Measurements from ENCODE around the gene PTPRN2. TPM values are rescaled to one million over a fixed set of nuclear protein-coding genes. Genes with fewer than 3 reads are reported as not detected.
A peak's percentile ranks its signal among the peaks of the same experiment; 100 is the strongest.

Gene PTPRN2
- total and polyA plus RNA-seq, 5 experiments from 2014 or later, result 0.69 to 1.5 (median 0.99) TPM

DNA sequence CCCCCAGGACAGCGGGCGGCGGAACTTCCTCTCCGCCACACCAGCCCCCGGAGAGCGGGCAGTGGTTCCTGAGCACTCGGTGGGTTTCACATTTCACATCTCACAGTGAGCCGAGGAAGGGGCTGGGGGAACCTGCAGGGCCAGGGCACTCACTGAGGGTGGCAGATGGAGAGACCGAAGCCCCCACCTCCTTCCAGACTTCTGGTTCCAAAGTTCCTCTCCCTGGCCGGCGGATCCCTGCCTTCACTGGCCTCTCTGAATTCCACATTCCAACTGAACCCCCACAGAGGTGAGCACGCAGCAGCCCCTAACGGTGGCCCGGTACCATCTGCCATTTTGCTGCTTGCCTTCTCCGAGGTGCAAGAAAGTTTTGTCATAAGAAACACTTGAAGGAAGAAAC is 461.0 kb downstream of the PTPRN2 start:
- POLR2A ChIA-PET, result no interaction called here
- peaks cover 0 to 3% (median 0%) of the 10 kb centered on the region in 9 donors for H3K9me3 Mint-ChIP-seq
- no peak for DNase-seq
- no peak for ATAC-seq
- H3K4me1 Mint-ChIP-seq, result no peaks in the 10 kb centered on the region
- peaks cover 0 to 2% (median 0%) of the 10 kb centered on the region in 5 donors for H3K27me3 Mint-ChIP-seq
- H3K4me3 Mint-ChIP-seq, result peak overlapping the region in 1 of 10 donors; percentile 77
- H3K27ac Mint-ChIP-seq, result peak overlapping the region in 1 of 10 donors; percentile 62
- no peaks in the 10 kb centered on the region for H3K36me3 Mint-ChIP-seq

DNA sequence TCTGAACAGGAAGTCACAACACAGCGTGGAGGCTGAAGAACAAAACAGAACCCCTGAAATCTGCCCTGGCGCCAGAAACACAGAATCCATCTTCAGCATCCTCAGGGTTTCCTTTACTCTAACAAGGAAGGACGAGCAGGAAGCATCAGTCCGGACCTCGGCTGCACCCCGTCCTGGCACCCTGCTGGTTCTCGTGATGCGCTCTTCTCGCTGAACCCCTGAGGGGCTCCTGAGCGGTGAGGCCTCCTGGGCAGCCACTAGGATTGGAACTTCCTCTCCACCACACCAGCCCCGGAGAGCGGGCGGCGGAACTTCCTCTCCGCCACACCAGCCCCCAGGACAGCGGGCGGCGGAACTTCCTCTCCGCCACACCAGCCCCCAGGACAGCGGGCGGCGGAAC is 461.9 kb downstream of the PTPRN2 start:
- peak overlapping the region in 1 of 10 donors; percentile 52 for H3K4me3 Mint-ChIP-seq
- H3K4me1 Mint-ChIP-seq, result no peaks in the 10 kb centered on the region
- H3K9me3 Mint-ChIP-seq, result peaks cover 0 to 9% (median 3%) of the 10 kb centered on the region in 9 donors
- peaks cover 2 to 10% (median 7%) of the 10 kb centered on the region in 5 donors for H3K27me3 Mint-ChIP-seq
- POLR2A ChIA-PET, result no interaction called here
- DNase-seq, result no peak
- ATAC-seq, result no peak
- peak overlapping the region in 1 of 10 donors; percentile 84 for H3K27ac Mint-ChIP-seq
- H3K36me3 Mint-ChIP-seq, result no peaks in the 10 kb centered on the region

DNA sequence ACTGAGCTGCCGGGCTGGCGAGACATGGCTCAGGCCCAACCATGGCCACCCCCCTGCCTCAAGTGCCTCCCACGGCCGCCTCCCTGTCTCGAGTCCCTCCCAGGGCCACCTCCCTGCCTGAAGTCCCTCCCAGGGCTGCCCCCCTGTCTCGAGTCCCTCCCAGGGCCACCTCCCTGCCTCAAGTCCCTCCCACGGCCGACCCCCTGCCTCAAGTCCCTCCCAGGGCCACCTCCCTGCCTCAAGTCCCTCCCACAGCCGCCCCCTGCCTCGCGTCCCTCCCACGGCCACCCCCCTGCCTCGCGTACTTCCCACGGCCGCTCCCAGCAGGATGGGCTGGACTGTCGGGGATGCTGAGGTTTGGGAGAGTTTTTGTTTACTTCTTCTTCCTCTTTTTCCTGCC is 462.5 kb downstream of the PTPRN2 start:
- Mint-ChIP-seq H3K4me1 (no peaks in the 10 kb centered on the region), H3K36me3 (no peaks in the 10 kb centered on the region), H3K4me3 (no peak overlapping the region), H3K9me3 (peaks cover 0 to 12% (median 4%) of the 10 kb centered on the region in 9 donors), H3K27me3 (peaks cover 2 to 10% (median 7%) of the 10 kb centered on the region in 5 donors), H3K27ac (no peak overlapping the region)
- DNase-seq (no peak), ATAC-seq (no peak)
- POLR2A ChIA-PET, result no interaction called here

DNA sequence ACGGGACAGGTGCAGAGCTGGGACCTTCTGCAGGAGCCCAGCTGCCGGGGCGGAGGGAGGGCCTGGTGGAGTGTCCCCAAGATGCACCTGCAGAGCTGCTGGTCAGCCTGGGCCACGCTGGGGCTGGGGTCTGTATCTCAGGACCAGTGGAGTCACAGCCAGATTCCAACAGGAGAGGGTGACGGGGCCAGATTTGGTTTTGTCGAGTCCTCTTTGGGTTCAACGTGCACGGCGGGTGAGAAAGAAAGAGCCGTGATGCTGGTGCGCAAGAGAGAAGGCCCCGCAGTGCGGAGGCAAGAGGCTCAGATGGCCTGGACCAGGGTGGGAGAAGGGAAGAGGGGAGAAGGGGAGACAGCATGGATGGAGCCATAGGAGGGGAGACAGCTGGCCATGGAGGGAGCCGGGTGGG is 462.9 kb downstream of the PTPRN2 start:
- H3K9me3 Mint-ChIP-seq, result peaks cover 0 to 16% (median 8%) of the 10 kb centered on the region in 9 donors
- H3K4me1 Mint-ChIP-seq, result no peaks in the 10 kb centered on the region
- POLR2A ChIA-PET, result no interaction called here
- H3K27me3 Mint-ChIP-seq, result peaks cover 2 to 10% (median 7%) of the 10 kb centered on the region in 5 donors
- DNase-seq (no peak), ATAC-seq (no peak)
- H3K27ac Mint-ChIP-seq, result peak overlapping the region in 1 of 10 donors; percentile 77
- no peaks in the 10 kb centered on the region for H3K36me3 Mint-ChIP-seq
- peak overlapping the region in 1 of 10 donors; percentile 38 for H3K4me3 Mint-ChIP-seq

DNA sequence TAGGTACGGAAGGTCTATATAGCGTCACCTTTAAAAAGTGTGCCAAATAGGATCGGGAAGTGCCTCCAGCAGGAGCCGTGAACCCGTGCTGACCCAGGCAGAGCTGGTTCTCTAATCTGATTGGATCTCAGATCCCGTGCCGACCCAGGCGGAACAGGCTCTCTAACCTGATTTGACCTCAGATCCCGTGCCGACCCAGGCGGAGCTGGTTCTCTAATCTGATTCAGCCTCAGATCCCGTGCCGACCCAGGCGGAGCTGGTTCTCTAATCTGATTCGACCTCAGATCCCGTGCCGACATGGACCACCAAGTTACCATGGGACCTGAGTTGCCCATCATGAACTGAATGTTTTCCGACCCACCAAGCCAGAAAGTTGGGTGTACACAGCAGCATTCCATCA is 463.9 kb downstream of the PTPRN2 start:
- no peaks in the 10 kb centered on the region for H3K4me1 Mint-ChIP-seq
- DNase-seq (no peak), ATAC-seq (no peak)
- POLR2A ChIA-PET, result no interaction called here
- H3K27ac Mint-ChIP-seq, result no peak overlapping the region
- peaks cover 0 to 25% (median 13%) of the 10 kb centered on the region in 9 donors for H3K9me3 Mint-ChIP-seq
- peaks cover 2 to 10% (median 7%) of the 10 kb centered on the region in 5 donors for H3K27me3 Mint-ChIP-seq
- no peak overlapping the region for H3K4me3 Mint-ChIP-seq
- peaks cover 0 to 5% (median 0%) of the 10 kb centered on the region in 3 donors for H3K36me3 Mint-ChIP-seq

DNA sequence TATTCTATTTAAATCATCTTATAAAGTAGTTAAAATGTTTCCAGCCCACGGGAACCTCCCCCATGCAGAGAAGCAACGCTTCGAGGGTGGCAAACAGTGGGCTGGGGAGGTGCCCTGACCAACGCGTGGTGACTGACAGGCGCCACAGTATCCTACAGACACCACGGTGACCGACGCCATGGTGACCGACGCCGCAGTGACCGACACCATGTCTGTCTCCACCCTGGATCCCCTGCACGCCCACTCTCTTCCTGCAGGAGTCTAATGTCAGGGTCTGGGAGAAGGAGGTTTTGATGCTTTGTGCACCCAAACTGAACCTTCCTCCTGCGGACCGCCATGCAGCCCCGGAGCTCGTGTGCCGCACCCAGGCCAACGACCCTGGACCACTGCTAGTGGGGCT is 464.4 kb downstream of the PTPRN2 start:
- peaks cover 2 to 10% (median 7%) of the 10 kb centered on the region in 5 donors for H3K27me3 Mint-ChIP-seq
- DNase-seq, result no peak
- H3K36me3 Mint-ChIP-seq, result peaks cover 0 to 5% (median 0%) of the 10 kb centered on the region in 3 donors
- ATAC-seq, result no peak
- peaks cover 0 to 26% (median 15%) of the 10 kb centered on the region in 9 donors for H3K9me3 Mint-ChIP-seq
- POLR2A ChIA-PET, result no interaction called here
- H3K4me3 Mint-ChIP-seq, result no peak overlapping the region
- no peak overlapping the region for H3K27ac Mint-ChIP-seq
- H3K4me1 Mint-ChIP-seq, result no peaks in the 10 kb centered on the region

DNA sequence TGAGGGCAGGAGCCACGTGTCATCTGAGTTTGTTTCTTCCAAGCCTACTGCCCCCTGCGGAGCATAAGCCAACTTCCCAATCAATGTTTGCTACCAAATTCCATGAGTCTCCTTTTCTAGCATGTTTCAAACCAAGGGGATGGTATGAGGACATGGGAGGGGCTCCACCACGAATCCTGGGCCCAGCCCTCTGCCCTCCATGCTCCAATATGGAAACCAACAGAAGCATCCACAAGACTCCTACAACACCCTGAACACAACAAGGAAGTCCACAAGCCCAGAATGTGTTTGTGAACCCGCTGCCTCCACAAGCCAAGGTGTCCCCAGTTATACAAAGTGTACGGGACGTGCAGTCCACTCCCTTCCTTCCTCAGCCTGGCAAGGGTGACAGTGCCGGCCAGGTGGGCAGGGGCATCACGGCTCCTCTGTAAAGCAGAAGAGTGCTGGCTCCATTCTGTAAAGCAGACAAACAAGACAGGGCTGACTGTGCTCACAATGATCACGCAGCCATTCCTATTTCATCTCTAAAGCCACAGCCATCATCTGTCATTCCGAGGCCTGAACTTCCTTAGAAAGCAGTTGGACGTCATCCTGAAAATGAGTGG is 466.1 kb downstream of the PTPRN2 start:
- Mint-ChIP-seq H3K36me3 (peaks cover 0 to 16% (median 0%) of the 10 kb centered on the region in 3 donors), H3K27me3 (peaks cover 2 to 10% (median 7%) of the 10 kb centered on the region in 5 donors), H3K9me3 (peaks cover 0 to 41% (median 29%) of the 10 kb centered on the region in 9 donors), H3K4me3 (no peak overlapping the region), H3K4me1 (no peaks in the 10 kb centered on the region), H3K27ac (peak overlapping the region in 1 of 10 donors; percentile 65)
- DNase-seq (no peak), ATAC-seq (no peak)
- POLR2A ChIA-PET, result no interaction called here

DNA sequence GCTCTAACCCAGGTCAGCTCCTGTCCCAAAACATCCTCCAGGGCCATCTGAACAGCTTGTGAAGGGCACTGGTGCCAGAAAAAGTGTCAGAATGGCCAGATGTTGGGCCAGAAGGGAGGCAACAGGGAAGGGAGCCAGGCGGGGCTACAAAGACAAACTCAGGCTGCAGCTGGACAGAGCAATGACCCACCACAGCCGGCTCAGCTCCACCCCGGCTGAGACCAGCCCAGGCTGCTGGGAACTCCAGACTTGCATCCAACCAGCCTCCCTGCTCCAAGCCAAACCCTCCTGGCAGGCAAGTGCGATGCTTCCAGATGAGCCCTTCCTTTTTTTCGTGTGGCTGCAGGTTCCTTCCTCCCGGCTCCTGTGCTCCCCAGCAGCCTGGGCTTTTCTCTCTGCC is 466.9 kb downstream of the PTPRN2 start:
- ATAC-seq (no peak), DNase-seq (no peak)
- no peaks in the 10 kb centered on the region for H3K4me1 Mint-ChIP-seq
- H3K4me3 Mint-ChIP-seq, result no peak overlapping the region
- peaks cover 0 to 49% (median 33%) of the 10 kb centered on the region in 9 donors for H3K9me3 Mint-ChIP-seq
- H3K36me3 Mint-ChIP-seq, result peaks cover 0 to 17% (median 0%) of the 10 kb centered on the region in 3 donors
- POLR2A ChIA-PET, result no interaction called here
- peaks cover 2 to 10% (median 7%) of the 10 kb centered on the region in 5 donors for H3K27me3 Mint-ChIP-seq
- H3K27ac Mint-ChIP-seq, result no peak overlapping the region

DNA sequence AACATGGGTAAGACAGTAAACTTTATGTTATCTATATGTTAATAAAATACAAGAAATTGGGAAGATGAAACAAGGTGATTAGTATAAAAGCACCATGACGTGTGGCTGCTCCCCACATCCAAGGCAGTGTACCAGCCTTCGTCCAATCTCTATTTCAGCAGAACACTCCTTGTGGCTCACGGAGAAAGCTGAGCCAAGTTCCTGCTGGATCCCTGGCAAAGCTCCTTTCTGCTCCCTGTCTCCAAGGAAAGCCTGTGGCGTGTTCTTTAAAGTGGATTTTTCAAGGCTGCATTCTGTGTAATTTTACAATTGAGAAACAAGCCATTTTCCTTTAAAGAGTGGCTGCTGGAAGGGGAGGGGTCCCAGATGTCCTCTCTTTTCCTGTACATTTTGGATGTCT is 467.3 kb downstream of the PTPRN2 start:
- no peak overlapping the region for H3K27ac Mint-ChIP-seq
- H3K4me3 Mint-ChIP-seq, result no peak overlapping the region
- H3K36me3 Mint-ChIP-seq, result peaks cover 0 to 17% (median 0%) of the 10 kb centered on the region in 3 donors
- H3K4me1 Mint-ChIP-seq, result no peaks in the 10 kb centered on the region
- peaks cover 0 to 53% (median 34%) of the 10 kb centered on the region in 9 donors for H3K9me3 Mint-ChIP-seq
- POLR2A ChIA-PET, result no interaction called here
- peaks cover 2 to 10% (median 7%) of the 10 kb centered on the region in 5 donors for H3K27me3 Mint-ChIP-seq
- ATAC-seq (no peak), DNase-seq (no peak)

DNA sequence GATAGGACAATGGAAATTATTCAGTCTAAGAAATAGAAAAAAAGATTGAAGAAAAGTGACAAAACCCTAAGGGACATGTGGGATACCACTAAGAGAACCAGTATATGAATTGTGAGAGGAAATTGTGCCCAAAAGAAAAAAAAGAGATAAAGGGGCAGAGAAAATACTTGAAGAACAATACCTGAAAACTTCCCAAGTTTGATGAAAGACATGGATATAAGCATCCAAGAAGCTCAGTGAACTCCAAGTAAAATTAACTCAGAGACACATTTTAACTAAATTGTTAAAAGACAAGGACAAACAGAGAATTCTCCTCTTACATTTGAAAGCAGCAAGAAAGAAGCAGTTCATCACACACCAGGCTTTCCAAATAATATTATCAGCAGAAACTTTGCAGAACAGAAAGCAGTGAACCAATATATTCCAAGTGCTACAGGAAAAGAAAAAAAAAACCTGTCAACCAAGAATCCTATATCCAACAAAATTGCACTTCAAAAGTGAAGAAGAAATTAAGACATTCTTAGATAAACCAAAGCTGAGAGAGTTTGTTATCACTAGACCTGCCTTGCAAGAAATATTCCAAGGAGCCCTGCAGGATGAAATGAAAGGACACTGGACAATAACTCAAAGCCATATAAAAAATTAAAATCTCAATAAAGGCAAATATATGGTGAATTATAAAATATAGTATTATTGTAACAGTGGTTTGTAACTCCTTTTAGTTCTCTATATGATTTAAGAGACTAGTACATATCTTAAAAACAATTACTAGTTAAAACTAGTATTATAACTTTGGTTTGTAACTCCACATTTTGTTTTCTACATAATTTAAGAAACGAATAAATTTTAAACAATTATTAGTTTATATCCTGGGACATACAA is 470.0 kb downstream of the PTPRN2 start:
- Mint-ChIP-seq H3K36me3 (peaks cover 0 to 17% (median 0%) of the 10 kb centered on the region in 3 donors), H3K4me1 (no peaks in the 10 kb centered on the region), H3K27me3 (peaks cover 2 to 14% (median 10%) of the 10 kb centered on the region in 5 donors), H3K9me3 (peaks cover 0 to 65% (median 50%) of the 10 kb centered on the region in 9 donors), H3K4me3 (no peak overlapping the region), H3K27ac (no peak overlapping the region)
- POLR2A ChIA-PET, result no interaction called here
- DNase-seq (no peak), ATAC-seq (no peak)

DNA sequence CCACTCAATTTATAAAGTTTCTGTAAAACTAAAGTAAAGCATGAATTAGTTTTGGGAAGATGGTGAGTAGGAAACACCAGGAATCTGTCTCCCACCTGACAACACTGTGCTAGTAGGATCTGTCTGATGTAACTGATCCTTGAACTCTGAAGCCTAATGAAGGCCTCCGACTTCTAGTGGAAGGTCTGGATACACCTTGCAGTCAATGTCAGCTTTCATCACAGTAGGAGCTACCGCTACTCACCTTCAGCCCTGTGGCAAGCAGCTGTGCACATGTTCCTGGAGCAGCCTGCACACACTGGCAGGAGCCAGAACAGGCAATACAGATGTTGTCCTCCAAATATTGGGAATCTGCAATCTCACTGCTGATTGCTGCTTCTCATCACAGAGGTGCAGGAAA is 471.4 kb downstream of the PTPRN2 start:
- H3K4me3 Mint-ChIP-seq, result no peak overlapping the region
- ATAC-seq, result no peak
- POLR2A ChIA-PET, result no interaction called here
- H3K27me3 Mint-ChIP-seq, result peaks cover under 1 to 17% (median 4%) of the 10 kb centered on the region in 5 donors
- H3K4me1 Mint-ChIP-seq, result peaks cover 0 to 4% (median 0%) of the 10 kb centered on the region in 4 donors
- peaks cover 0 to 61% (median 53%) of the 10 kb centered on the region in 9 donors for H3K9me3 Mint-ChIP-seq
- H3K27ac Mint-ChIP-seq, result no peak overlapping the region
- no peak for DNase-seq
- H3K36me3 Mint-ChIP-seq, result peaks cover 0 to 17% (median 0%) of the 10 kb centered on the region in 3 donors

DNA sequence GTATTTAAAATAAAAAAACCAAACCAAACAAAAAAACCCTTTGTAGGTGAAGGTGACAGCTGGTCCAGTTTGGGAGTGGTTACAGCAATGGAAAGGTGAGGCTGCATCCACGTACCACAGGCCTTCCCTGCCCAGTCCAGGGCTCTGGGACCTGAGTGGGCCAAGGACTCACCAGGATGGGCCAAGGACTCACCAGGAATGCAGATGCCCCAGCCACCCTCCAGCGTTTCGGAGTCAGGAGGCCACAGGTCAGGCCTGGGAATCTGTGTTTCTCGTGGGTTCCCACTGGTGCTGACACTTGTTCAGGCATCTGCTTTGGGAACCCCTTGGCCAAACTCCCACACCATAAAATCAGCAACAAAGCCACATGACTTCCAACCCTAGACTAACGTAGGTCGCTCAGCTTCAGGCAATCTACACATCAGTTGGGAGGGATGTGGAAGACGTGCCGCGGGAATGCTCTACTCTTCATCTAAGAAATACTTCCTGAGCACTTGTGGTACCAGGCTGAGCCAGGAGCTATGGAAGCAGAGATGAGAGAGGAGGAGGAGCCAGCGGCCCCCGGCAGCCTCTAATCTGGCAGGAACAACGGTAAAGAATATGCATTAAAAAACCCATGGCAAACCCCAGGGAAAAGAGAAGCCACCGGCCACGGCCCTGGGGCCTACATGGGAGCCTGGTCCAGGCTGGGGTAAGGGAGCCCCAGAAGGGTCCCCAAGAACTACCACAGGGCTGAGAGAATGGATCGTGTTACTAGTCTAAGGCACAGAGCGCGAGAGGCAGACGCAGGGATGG is 473.4 kb downstream of the PTPRN2 start:
- POLR2A ChIA-PET, result no interaction called here
- H3K36me3 Mint-ChIP-seq, result peaks cover 0 to 20% (median 0%) of the 10 kb centered on the region in 3 donors
- H3K27me3 Mint-ChIP-seq, result peaks cover 0 to 22% (median 1%) of the 10 kb centered on the region in 5 donors
- ATAC-seq (no peak), DNase-seq (no peak)
- no peak overlapping the region for H3K4me3 Mint-ChIP-seq
- peaks cover 0 to 4% (median 0%) of the 10 kb centered on the region in 4 donors for H3K4me1 Mint-ChIP-seq
- H3K9me3 Mint-ChIP-seq, result peaks cover 0 to 56% (median 45%) of the 10 kb centered on the region in 9 donors
- no peak overlapping the region for H3K27ac Mint-ChIP-seq

Data from naive thymus-derived CD8-positive, alpha-beta T cell (primary cell).